ENCODE results near the gene FKBP1C.
"Not testable (repeated sequence)": the region's sequence is repeated elsewhere in the genome, so short reads cannot be mapped to it uniquely, and the experiment has no call there.

Gene FKBP1C

GRCh38 chr6:63211343-63211742 lies at the start of gene FKBP1C:
FKBP1C (plus strand) TSS chr6:63211469.
- not testable (repeated sequence) for H3K4me3 ChIP-seq (ENCODE audit: low read depth, low read length, poor library complexity, severe bottlenecking); H4K20me1 ChIP-seq (ENCODE audit: insufficient read depth, low read length); H3F3A ChIP-seq (ENCODE audit: insufficient read depth, low read length); H3K9me3 ChIP-seq (ENCODE audit: low read length); H3K9ac ChIP-seq (ENCODE audit: low read length); H3K79me2 ChIP-seq (ENCODE audit: insufficient read depth, low read length); H3K27me3 ChIP-seq (ENCODE audit: insufficient read depth, low read length); H3K27ac ChIP-seq (ENCODE audit: low read depth, low read length, poor library complexity, severe bottlenecking); H2AFZ ChIP-seq (ENCODE audit: low read length); H3K9me2 ChIP-seq (ENCODE audit: low read depth, low read length); H3K4me2 ChIP-seq (ENCODE audit: low read length); H3K36me3 ChIP-seq (ENCODE audit: insufficient read depth, low read length); H3K4me1 ChIP-seq (ENCODE audit: insufficient read depth, low read length, severe bottlenecking)

- H3K27ac ChIP-seq (ENCODE audit: low read depth, low read length, poor library complexity, severe bottlenecking); H4K20me1 ChIP-seq (ENCODE audit: insufficient read depth, low read length); H3K36me3 ChIP-seq (ENCODE audit: insufficient read depth, low read length); H3F3A ChIP-seq (ENCODE audit: insufficient read depth, low read length); H3K9ac ChIP-seq (ENCODE audit: low read length); H3K4me1 ChIP-seq (ENCODE audit: insufficient read depth, low read length, severe bottlenecking); H3K9me2 ChIP-seq (ENCODE audit: low read depth, low read length); H3K27me3 ChIP-seq (ENCODE audit: insufficient read depth, low read length); H3K4me3 ChIP-seq (ENCODE audit: low read depth, low read length, poor library complexity, severe bottlenecking); H3K4me2 ChIP-seq (ENCODE audit: low read length); H2AFZ ChIP-seq (ENCODE audit: low read length); H3K79me2 ChIP-seq (ENCODE audit: insufficient read depth, low read length); H3K9me3 ChIP-seq (ENCODE audit: low read length): not testable (repeated sequence)
Observed at GRCh38 chr6:63164047-63164803, 47.0 kb upstream of the FKBP1C start.

- Histone ChIP-seq H3K9ac (ENCODE audit: low read length) (no peak overlapping the region), H3K79me2 (ENCODE audit: insufficient read depth, low read length) (no peaks in the 10 kb centered on the region), H3K4me3 (ENCODE audit: low read depth, low read length, poor library complexity, severe bottlenecking) (no peak overlapping the region), H3K27ac (ENCODE audit: low read depth, low read length, poor library complexity, severe bottlenecking) (no peak overlapping the region), H3K4me2 (ENCODE audit: low read length) (no peak overlapping the region), H3K9me3 (ENCODE audit: low read length) (no peaks in the 10 kb centered on the region), H3F3A (ENCODE audit: insufficient read depth, low read length) (no peaks in the 10 kb centered on the region), H3K36me3 (ENCODE audit: insufficient read depth, low read length) (no peaks in the 10 kb centered on the region), H4K20me1 (ENCODE audit: insufficient read depth, low read length) (no peaks in the 10 kb centered on the region), H3K27me3 (ENCODE audit: insufficient read depth, low read length) (no peaks in the 10 kb centered on the region), H3K9me2 (ENCODE audit: low read depth, low read length) (no peaks in the 10 kb centered on the region), H2AFZ (ENCODE audit: low read length) (no peak overlapping the region), H3K4me1 (ENCODE audit: insufficient read depth, low read length, severe bottlenecking) (no peaks in the 10 kb centered on the region)
- TF ChIP-seq EZH2 (IDR thresholded peaks at IDR 0.05; ENCODE audit: borderline replicate concordance, low read length) (no peak), CTCF (IDR thresholded peaks at IDR 0.05; ENCODE audit: low read length) (no peak)
Observed at GRCh38 chr6:63174173-63174572, 37.1 kb upstream of the FKBP1C start.

GRCh38 chr6:63176181-63176580 lies 35.1 kb upstream of the FKBP1C start:
- Histone ChIP-seq H3K9me3 (ENCODE audit: low read length) (no peaks in the 10 kb centered on the region), H3K4me1 (ENCODE audit: insufficient read depth, low read length, severe bottlenecking) (no peaks in the 10 kb centered on the region), H3K4me2 (ENCODE audit: low read length) (no peak overlapping the region), H3K9ac (ENCODE audit: low read length) (no peak overlapping the region), H3K4me3 (ENCODE audit: low read depth, low read length, poor library complexity, severe bottlenecking) (no peak overlapping the region), H3K9me2 (ENCODE audit: low read depth, low read length) (no peaks in the 10 kb centered on the region), H2AFZ (ENCODE audit: low read length) (no peak overlapping the region), H4K20me1 (ENCODE audit: insufficient read depth, low read length) (no peaks in the 10 kb centered on the region), H3K79me2 (ENCODE audit: insufficient read depth, low read length) (no peaks in the 10 kb centered on the region), H3F3A (ENCODE audit: insufficient read depth, low read length) (no peaks in the 10 kb centered on the region), H3K36me3 (ENCODE audit: insufficient read depth, low read length) (no peaks in the 10 kb centered on the region), H3K27ac (ENCODE audit: low read depth, low read length, poor library complexity, severe bottlenecking) (no peak overlapping the region), H3K27me3 (ENCODE audit: insufficient read depth, low read length) (no peaks in the 10 kb centered on the region)
- TF ChIP-seq EZH2 (IDR thresholded peaks at IDR 0.05; ENCODE audit: borderline replicate concordance, low read length): no peak
- no peak for TF ChIP-seq CTCF (IDR thresholded peaks at IDR 0.05; ENCODE audit: low read length)
